HepG2 (cell line): ENCODE measurements around the gene GRM5. TPM values are rescaled to one million over a fixed set of nuclear protein-coding genes. Genes with fewer than 3 reads are reported as not detected.

Experiments
- ATAC-seq: fragments of 200-7000 bp; cut with Tn5 transposase; 3 replicates; pipeline ENCODE4 v1.9.1; 2020; ENCODE audit warnings: mild to moderate bottlenecking, moderate library complexity
- BruUV-seq: library from RNA; stranded (reverse); fragments of 400-500 nt; replicated peaks from 2 replicates; lab custom pipeline; 2021; lab: Mats Ljungman, UMichigan
- CTCF ChIA-PET: fragments of 300-600 bp; formaldehyde crosslinking; extraction: SDS; loops from one replicate; lab custom pipeline; 2021; ENCODE audit warnings: low total read pairs, inconsistent platforms, low intra/inter-chr PET ratio; lab: Yijun Ruan, JAX
- POLR2A ChIA-PET: fragments of 350-600 bp; sonication (Branson Sonifier 250); formaldehyde crosslinking; loops from one replicate; lab custom pipeline; 2020; ENCODE audit warnings: antibody characterized with exemption, inconsistent platforms; lab: Yijun Ruan, JAX
- DNase-seq: peaks from one replicate; pipeline ENCODE4 v3.0.0-alpha.2; 2015; ENCODE audit warnings: low spot score
- FAIRE-seq: peaks from 3 replicates; lab custom pipeline; 2011; peaks lifted over from hg19 to GRCh38; lab: Jason Lieb, UNC
- H2AFZ ChIP-seq: one replicate; pipeline ENCODE4 v1.6.1; 2011; ENCODE audit warnings: low read length, inconsistent platforms
- H3K27ac ChIP-seq: fragments of 300-600 bp; 3 replicates; pipeline ENCODE4 v1.8.0; 2011; ENCODE audit warnings: mixed run types, mild to moderate bottlenecking, mixed read lengths, low read length, inconsistent platforms; ENCODE audit not compliant: insufficient read depth; ENCODE audit errors: extremely low read length
- H3K27me3 ChIP-seq, 2 experiments: fragments of 200-600 bp in 1 of 2; 2 replicates in 1 of 2; 3 replicates in 1 of 2; pipeline versions ENCODE4 v1.6.0 to v1.8.0; 2011; ENCODE audit warnings: low read length in 2 of 2, mild to moderate bottlenecking in 2 of 2, moderate library complexity in 2 of 2, inconsistent platforms in 1 of 2; ENCODE audit not compliant: insufficient read depth in 2 of 2, control insufficient read depth in 1 of 2
- H3K36me3 ChIP-seq, 2 experiments: fragments of 200-600 bp in 1 of 2; replicated peaks in 1 of 2; 2 replicates in 1 of 2; 3 replicates in 1 of 2; pipeline versions ENCODE4 v1.5.1 to v1.8.0; 2011; ENCODE audit warnings: low read length in 2 of 2, inconsistent platforms in 1 of 2; ENCODE audit not compliant: insufficient read depth in 2 of 2, control insufficient read depth in 1 of 2
- H3K4me1 ChIP-seq: 2 replicates; pipeline ENCODE4 v1.5.1; 2012; ENCODE audit warnings: low read length, inconsistent platforms; ENCODE audit not compliant: insufficient read depth
- H3K4me2 ChIP-seq: 2 replicates; pipeline ENCODE4 v1.6.0; 2011; ENCODE audit warnings: low read depth, low read length, inconsistent platforms
- H3K4me3 ChIP-seq, 3 experiments: fragments of 200-600 bp in 1 of 3; sonication (generic), shearing (Covaris generic) in 1 of 3; replicated peaks in 1 of 3; 2 replicates each; pipeline ENCODE4 v1.5.1; 2011 to 2016; ENCODE audit warnings: low read length in 3 of 3, inconsistent platforms in 2 of 3, low read depth in 2 of 3, mild to moderate bottlenecking in 2 of 3, control low read depth in 1 of 3, mixed read lengths in 1 of 3; ENCODE audit not compliant: insufficient read depth in 1 of 3
- H3K79me2 ChIP-seq: one replicate; pipeline ENCODE4 v1.6.1; 2011; ENCODE audit warnings: low read length, inconsistent platforms; ENCODE audit not compliant: insufficient read depth
- H3K9ac ChIP-seq: 2 replicates; pipeline ENCODE4 v1.6.0; 2011; ENCODE audit warnings: mild to moderate bottlenecking, low read depth, low read length, inconsistent platforms; ENCODE audit not compliant: insufficient read depth
- H3K9me3 ChIP-seq: 2 replicates; pipeline ENCODE4 v1.5.1; 2012; ENCODE audit warnings: mild to moderate bottlenecking, low read length
- H4K20me1 ChIP-seq: 2 replicates; pipeline ENCODE4 v1.6.0; 2011; ENCODE audit warnings: inconsistent platforms, mild to moderate bottlenecking, low read length, moderate library complexity; ENCODE audit not compliant: insufficient read depth
- EEA1 ChIP-seq: sonication (generic); formaldehyde crosslinking; IDR thresholded peaks from 2 replicates; pipeline ENCODE4 v1.5.1; 2020; ENCODE audit warnings: mild to moderate bottlenecking, missing genetic modification reagents, borderline replicate concordance
- GATAD1 ChIP-seq: IDR thresholded peaks from 2 replicates; pipeline ENCODE4 v1.6.1; 2016; ENCODE audit warnings: missing genetic modification reagents, missing compliant biosample characterization
- GTF3A ChIP-seq: sonication (generic); formaldehyde crosslinking; conservative IDR thresholded peaks from 2 replicates; pipeline ENCODE4 v1.4.0; 2020; ENCODE audit warnings: mild to moderate bottlenecking, missing genetic modification reagents
- HOXA7 ChIP-seq: sonication (generic); formaldehyde crosslinking; IDR thresholded peaks from 2 replicates; pipeline ENCODE4 v1.8.1; 2022; ENCODE audit warnings: mild to moderate bottlenecking, missing genetic modification reagents, moderate library complexity
- IKZF4 ChIP-seq: sonication (generic); formaldehyde crosslinking; IDR thresholded peaks from 2 replicates; pipeline ENCODE4 v1.5.1; 2020; ENCODE audit warnings: borderline replicate concordance, mild to moderate bottlenecking, low read depth, missing genetic modification reagents; ENCODE audit errors: not compliant biosample characterization
- MXD1 ChIP-seq: sonication (generic); formaldehyde crosslinking; IDR thresholded peaks from 2 replicates; pipeline ENCODE4 v1.4.0; 2020; ENCODE audit warnings: mild to moderate bottlenecking, missing genetic modification reagents
- NFE2L2 ChIP-seq: fragments of 150-350 bp; IDR thresholded peaks from 2 replicates; pipeline ENCODE4 v1.6.1; 2014; ENCODE audit warnings: low read length
- NR2F1 ChIP-seq, 2 experiments: fragments of 450-650 bp in 1 of 2; formaldehyde crosslinking in 1 of 2; IDR thresholded peaks; 2 replicates each; pipeline versions ENCODE4 v1.5.0 to v1.6.1; 2016 to 2020; ENCODE audit warnings: mild to moderate bottlenecking in 1 of 2, missing compliant biosample characterization in 1 of 2, missing genetic modification reagents in 1 of 2, moderate library complexity in 1 of 2
- YEATS2 ChIP-seq: sonication (generic); formaldehyde crosslinking; IDR thresholded peaks from 2 replicates; pipeline ENCODE4 v1.4.0; 2020; ENCODE audit warnings: missing genetic modification reagents, borderline replicate concordance
- ZNF225 ChIP-seq: sonication (generic); formaldehyde crosslinking; IDR thresholded peaks from 2 replicates; pipeline ENCODE4 v1.4.0; 2020; ENCODE audit warnings: mild to moderate bottlenecking, missing genetic modification reagents
- WGBS: methylation state at CpG from one replicate; pipeline ENCODE4 v1.1.6; 2017; ENCODE audit warnings: low lambda C conversion rate; 5-methylcytosine and 5-hydroxymethylcytosine counted together
- in situ Hi-C: cut with HindIII; loops from 2 replicates; pipeline ENCODE4 v1.10.0; 2017; ENCODE audit warnings: low pct_unique_long_range_greater_than_20kb; ENCODE audit not compliant: extremely low pct_ligation_motif_present
- intact Hi-C: fragments of 100-400 bp; cut with micrococcal nuclease; formaldehyde crosslinking; loops from one replicate; pipeline ENCODE4 v1.10.0; 2022; ENCODE audit not compliant: unreplicated experiment
- polyA plus RNA-seq, 8 experiments: library from polyadenylated mRNA; depleted of rRNA in 3 of 8; stranded (reverse) in 7 of 8; unstranded in 1 of 8; fragments of >200 nt; fragmentation: Illumina TruSeq in 4 of 8; extraction: Trizol in 4 of 8; gene quantifications; 2 replicates each; pipeline versions ENCODE4 v1.2.1 to v1.2.3, GENCODE V29; 2011 to 2016; ENCODE audit warnings: low read depth in 4 of 8, missing spikeins in 1 of 8, mixed read lengths in 1 of 8; ENCODE audit not compliant: insufficient read depth in 1 of 8
- total RNA-seq, 5 experiments: library from RNA; depleted of rRNA; stranded (reverse); fragments of >200 nt; fragmentation: Illumina TruSeq; extraction: Trizol; gene quantifications; 2 replicates each; pipeline ENCODE4 v1.2.3, GENCODE V29; 2016; ENCODE audit warnings: low read depth in 1 of 5
- TF ChIP-seq, protein P1 (sequence below): IDR thresholded peaks from 2 replicates; pipeline ENCODE4 v1.4.0; 2020; ENCODE audit warnings: mild to moderate bottlenecking, missing genetic modification reagents
- TF ChIP-seq, protein P2 (sequence below): sonication (generic); formaldehyde crosslinking; IDR thresholded peaks from 2 replicates; pipeline ENCODE4 v1.5.0; 2020; ENCODE audit warnings: mild to moderate bottlenecking, missing genetic modification reagents

GRM5 gene
- total and polyA plus RNA-seq, 2 of the 13 experiments (the other 11 are each of a cell fraction or from before 2014, with no cell fraction given), result not detected

DNA sequence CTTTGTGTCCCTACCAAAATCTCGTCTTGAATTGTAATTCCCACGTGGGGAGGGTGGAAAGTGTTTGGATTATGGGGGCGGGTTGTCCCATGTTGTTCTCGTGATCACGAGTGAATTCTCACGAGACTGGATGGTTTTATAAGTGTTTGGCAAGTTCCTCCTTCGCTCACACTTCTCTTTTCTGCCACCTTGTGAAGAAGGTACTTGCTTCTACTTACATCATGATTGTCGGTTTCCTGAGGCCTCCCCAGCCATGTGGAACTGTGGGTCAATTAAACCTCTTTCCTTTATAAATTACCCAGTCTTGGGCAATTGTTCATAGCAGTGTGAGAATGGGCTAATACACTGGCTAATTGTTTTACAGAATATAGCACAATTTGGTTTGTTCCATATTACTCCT, 326.3 kb downstream of the GRM5 start (continued):
- TF ChIP-seq, protein P1, sequence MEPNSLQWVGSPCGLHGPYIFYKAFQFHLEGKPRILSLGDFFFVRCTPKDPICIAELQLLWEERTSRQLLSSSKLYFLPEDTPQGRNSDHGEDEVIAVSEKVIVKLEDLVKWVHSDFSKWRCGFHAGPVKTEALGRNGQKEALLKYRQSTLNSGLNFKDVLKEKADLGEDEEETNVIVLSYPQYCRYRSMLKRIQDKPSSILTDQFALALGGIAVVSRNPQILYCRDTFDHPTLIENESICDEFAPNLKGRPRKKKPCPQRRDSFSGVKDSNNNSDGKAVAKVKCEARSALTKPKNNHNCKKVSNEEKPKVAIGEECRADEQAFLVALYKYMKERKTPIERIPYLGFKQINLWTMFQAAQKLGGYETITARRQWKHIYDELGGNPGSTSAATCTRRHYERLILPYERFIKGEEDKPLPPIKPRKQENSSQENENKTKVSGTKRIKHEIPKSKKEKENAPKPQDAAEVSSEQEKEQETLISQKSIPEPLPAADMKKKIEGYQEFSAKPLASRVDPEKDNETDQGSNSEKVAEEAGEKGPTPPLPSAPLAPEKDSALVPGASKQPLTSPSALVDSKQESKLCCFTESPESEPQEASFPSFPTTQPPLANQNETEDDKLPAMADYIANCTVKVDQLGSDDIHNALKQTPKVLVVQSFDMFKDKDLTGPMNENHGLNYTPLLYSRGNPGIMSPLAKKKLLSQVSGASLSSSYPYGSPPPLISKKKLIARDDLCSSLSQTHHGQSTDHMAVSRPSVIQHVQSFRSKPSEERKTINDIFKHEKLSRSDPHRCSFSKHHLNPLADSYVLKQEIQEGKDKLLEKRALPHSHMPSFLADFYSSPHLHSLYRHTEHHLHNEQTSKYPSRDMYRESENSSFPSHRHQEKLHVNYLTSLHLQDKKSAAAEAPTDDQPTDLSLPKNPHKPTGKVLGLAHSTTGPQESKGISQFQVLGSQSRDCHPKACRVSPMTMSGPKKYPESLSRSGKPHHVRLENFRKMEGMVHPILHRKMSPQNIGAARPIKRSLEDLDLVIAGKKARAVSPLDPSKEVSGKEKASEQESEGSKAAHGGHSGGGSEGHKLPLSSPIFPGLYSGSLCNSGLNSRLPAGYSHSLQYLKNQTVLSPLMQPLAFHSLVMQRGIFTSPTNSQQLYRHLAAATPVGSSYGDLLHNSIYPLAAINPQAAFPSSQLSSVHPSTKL (CRISPR knock-in tag), result no peak

- H3K4me1 ChIP-seq, result no peaks in the 10 kb centered on the region
- BruUV-seq, result no TSS peak
- TF ChIP-seq GATAD1 (CRISPR knock-in tag), result no peak
- no peak for TF ChIP-seq NFE2L2
- TF ChIP-seq GTF3A (CRISPR knock-in tag), result no peak
- no peak for TF ChIP-seq YEATS2 (CRISPR knock-in tag)
- TF ChIP-seq, protein P2, sequence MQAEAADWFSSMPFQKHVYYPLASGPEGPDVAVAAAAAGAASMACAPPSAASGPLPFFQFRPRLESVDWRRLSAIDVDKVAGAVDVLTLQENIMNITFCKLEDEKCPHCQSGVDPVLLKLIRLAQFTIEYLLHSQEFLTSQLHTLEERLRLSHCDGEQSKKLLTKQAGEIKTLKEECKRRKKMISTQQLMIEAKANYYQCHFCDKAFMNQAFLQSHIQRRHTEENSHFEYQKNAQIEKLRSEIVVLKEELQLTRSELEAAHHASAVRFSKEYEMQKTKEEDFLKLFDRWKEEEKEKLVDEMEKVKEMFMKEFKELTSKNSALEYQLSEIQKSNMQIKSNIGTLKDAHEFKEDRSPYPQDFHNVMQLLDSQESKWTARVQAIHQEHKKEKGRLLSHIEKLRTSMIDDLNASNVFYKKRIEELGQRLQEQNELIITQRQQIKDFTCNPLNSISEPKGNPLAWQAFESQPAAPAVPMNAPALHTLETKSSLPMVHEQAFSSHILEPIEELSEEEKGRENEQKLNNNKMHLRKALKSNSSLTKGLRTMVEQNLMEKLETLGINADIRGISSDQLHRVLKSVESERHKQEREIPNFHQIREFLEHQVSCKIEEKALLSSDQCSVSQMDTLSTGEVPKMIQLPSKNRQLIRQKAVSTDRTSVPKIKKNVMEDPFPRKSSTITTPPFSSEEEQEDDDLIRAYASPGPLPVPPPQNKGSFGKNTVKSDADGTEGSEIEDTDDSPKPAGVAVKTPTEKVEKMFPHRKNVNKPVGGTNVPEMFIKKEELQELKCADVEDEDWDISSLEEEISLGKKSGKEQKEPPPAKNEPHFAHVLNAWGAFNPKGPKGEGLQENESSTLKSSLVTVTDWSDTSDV (CRISPR knock-in tag), result no peak
- TF ChIP-seq EEA1 (CRISPR knock-in tag), result no peak
- no peak for TF ChIP-seq NR2F1 (CRISPR knock-in tag; IDR thresholded peaks at IDR 0.05)
- no peak for TF ChIP-seq ZNF225 (CRISPR knock-in tag)
- no peak for TF ChIP-seq HOXA7
- no peak for TF ChIP-seq MXD1
- TF ChIP-seq IKZF4, result no peak
- no peak overlapping the region for H3K9ac ChIP-seq
- 0% methylated on average over 1 of the region's 1 CpG for WGBS
- in situ Hi-C loops (no loop called here), intact Hi-C loops (no loop called here)
- H3K4me2 ChIP-seq, result no peak overlapping the region
- no peak overlapping the region for H2AFZ ChIP-seq
- no peaks in the 10 kb centered on the region for H3K79me2 ChIP-seq
- no peaks in the 10 kb centered on the region for H3K9me3 ChIP-seq
- no peaks in the 10 kb centered on the region for H3K27me3 ChIP-seq
- ATAC-seq (no peak), DNase-seq (no peak), FAIRE-seq (no peak)
- ChIA-PET POLR2A (no interaction called here), CTCF (no interaction called here)
- H4K20me1 ChIP-seq, result no peaks in the 10 kb centered on the region
- H3K27ac ChIP-seq, result no peak overlapping the region
- H3K4me3 ChIP-seq, result no peak overlapping the region
- H3K36me3 ChIP-seq, result no peaks in the 10 kb centered on the region
Measured at GRCh38 chr11:88709567-88709966, 356.2 kb downstream of the GRM5 start.
